ENCODE data around the gene TGFB1. TPM values are rescaled to one million over a fixed set of nuclear protein-coding genes. Genes with fewer than 3 reads are reported as not detected.
"Not testable (repeated sequence)": the region's sequence is repeated elsewhere in the genome, so short reads cannot be mapped to it uniquely, and the experiment has no call there.

TGFB1 gene
- total RNA-seq, 1 donor from 2014 or later, result 4.5 TPM

- Histone ChIP-seq H3K4me3 (ENCODE audit: low read depth, low read length) (no peak overlapping the region), H3K36me3 (ENCODE audit: control insufficient read depth, insufficient read depth, low read length) (peaks cover 16% of the 10 kb centered on the region), H3K27me3 (ENCODE audit: control insufficient read depth, insufficient read depth, low read length) (no peaks in the 10 kb centered on the region)
- FAIRE-seq, result no peak
- TF ChIP-seq CTCF (IDR thresholded peaks at IDR 0.05; ENCODE audit: insufficient read depth, low read length, severe bottlenecking), result no peak
- DNase-seq (ENCODE audit: low read depth), result no peak
These were observed 37.9 kb upstream of the TGFB1 start for GRCh38 chr19:41391618-41392017.

- Histone ChIP-seq H3K27me3 (ENCODE audit: control insufficient read depth, insufficient read depth, low read length) (no peaks in the 10 kb centered on the region), H3K4me3 (ENCODE audit: low read depth, low read length) (no peak overlapping the region), H3K36me3 (ENCODE audit: control insufficient read depth, insufficient read depth, low read length) (peaks cover 12% of the 10 kb centered on the region)
- DNase-seq (ENCODE audit: low read depth) (peak; percentile 59), FAIRE-seq (no peak)
- no peak for TF ChIP-seq CTCF (IDR thresholded peaks at IDR 0.05; ENCODE audit: insufficient read depth, low read length, severe bottlenecking)
These were observed 32.7 kb upstream of the TGFB1 start for GRCh38 chr19:41386442-41386841.

DNA sequence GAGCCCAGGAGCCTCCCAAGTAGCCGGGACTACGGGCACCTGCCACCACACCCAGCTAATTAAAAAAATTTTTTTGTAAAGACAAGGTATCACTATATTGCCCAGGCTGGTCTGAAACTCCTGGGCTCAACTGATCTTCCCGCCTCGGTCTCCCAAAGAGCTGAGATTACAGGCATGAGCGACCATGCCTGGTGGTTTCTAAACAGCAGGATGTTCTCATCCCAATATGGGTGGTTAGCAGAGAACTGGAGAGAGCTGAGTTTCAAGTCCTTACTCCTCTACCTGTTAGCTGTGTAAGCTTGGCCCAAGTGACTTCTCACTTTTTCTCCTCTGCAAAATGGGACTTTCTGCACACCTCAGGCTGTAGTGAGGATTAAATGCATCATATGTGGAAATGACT is 30.6 kb upstream of the TGFB1 start:
- no peak for TF ChIP-seq CTCF (IDR thresholded peaks at IDR 0.05; ENCODE audit: insufficient read depth, low read length, severe bottlenecking)
- Histone ChIP-seq H3K36me3 (ENCODE audit: control insufficient read depth, insufficient read depth, low read length) (peaks cover 3% of the 10 kb centered on the region), H3K4me3 (ENCODE audit: low read depth, low read length) (no peak overlapping the region), H3K27me3 (ENCODE audit: control insufficient read depth, insufficient read depth, low read length) (no peaks in the 10 kb centered on the region)
- no peak for DNase-seq (ENCODE audit: low read depth)
- no peak for FAIRE-seq

DNA sequence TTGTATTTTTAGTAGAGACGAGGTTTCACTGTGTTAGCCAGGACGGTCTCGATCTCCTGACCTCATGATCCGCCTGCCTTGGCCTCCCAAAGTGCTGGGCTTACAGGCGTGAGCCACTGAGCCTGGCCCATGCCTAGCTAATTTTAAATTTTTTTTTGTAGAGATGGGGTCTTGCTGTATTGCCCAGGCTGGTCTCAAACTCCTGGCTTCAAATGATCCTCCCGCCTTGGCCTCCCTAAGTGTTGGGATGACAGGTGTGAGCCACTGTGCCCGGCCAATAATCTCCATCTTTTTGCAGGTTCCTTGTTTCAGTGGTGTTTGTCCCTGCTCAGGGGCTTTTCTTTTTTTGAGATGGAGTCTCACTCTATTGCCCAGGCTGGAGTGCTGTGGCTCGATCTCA is 27.8 kb upstream of the TGFB1 start:
- not testable (repeated sequence) for H3K4me3 ChIP-seq (ENCODE audit: low read depth, low read length); H3K36me3 ChIP-seq (ENCODE audit: control insufficient read depth, insufficient read depth, low read length); H3K27me3 ChIP-seq (ENCODE audit: control insufficient read depth, insufficient read depth, low read length); DNase-seq (ENCODE audit: low read depth); FAIRE-seq

DNA sequence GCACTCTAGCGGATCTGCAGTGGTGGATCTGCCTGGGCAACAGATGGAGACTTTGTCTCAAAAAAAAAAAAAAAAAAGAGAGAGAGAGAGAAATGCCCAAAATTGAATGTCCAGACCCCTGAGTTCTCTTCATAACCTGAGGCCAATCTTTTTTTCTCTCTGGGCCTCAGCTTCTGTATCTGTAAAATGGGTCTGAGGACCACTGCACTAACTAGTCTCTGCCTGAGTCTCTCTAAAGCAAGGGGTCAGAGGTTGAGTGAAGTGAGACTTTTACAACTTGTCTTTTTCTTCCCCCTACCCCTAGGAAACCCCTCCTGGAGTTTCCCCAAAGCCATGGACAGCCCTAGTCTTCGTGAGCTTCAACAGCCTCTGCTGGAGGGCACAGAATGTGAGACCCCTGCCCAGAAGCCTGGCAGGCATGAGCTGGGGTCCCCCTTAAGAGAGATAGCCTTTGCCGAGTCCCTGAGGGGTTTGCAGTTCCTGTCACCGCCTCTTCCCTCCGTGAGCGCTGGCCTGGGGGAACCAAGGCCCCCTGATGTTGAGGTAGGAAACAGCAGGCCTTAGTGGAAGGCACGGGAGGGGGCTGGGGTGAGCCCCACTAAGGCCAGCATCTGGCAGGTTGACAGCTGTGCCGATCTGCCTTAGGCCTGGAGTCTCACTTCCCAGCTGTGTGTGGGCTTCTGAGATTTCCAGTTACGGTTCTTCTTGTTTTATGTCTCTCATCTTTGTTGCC is 24.4 kb upstream of the TGFB1 start:
- Histone ChIP-seq H3K4me3 (ENCODE audit: low read depth, low read length) (no peak overlapping the region), H3K36me3 (ENCODE audit: control insufficient read depth, insufficient read depth, low read length) (peaks cover 1% of the 10 kb centered on the region), H3K27me3 (ENCODE audit: control insufficient read depth, insufficient read depth, low read length) (no peaks in the 10 kb centered on the region)
- FAIRE-seq (no peak), DNase-seq (ENCODE audit: low read depth) (no peak)
- TF ChIP-seq CTCF (IDR thresholded peaks at IDR 0.05; ENCODE audit: insufficient read depth, low read length, severe bottlenecking), result no peak

- no peak for TF ChIP-seq CTCF (IDR thresholded peaks at IDR 0.05; ENCODE audit: insufficient read depth, low read length, severe bottlenecking)
- FAIRE-seq, result peak; percentile 32
- H3K36me3 ChIP-seq (ENCODE audit: control insufficient read depth, insufficient read depth, low read length), result peaks cover 1% of the 10 kb centered on the region
- H3K27me3 ChIP-seq (ENCODE audit: control insufficient read depth, insufficient read depth, low read length), result no peaks in the 10 kb centered on the region
- peak; percentile 25 for DNase-seq (ENCODE audit: low read depth)
- H3K4me3 ChIP-seq (ENCODE audit: low read depth, low read length), result peak overlapping the region; percentile 43
These were observed 23.3 kb upstream of the TGFB1 start for GRCh38 chr19:41376998-41377365.

Data from bronchial epithelial cell (primary cell).